IPS DF 19.7 (cell line): ENCODE data around the gene ACACB.

Experiments used
- DNase-seq: peaks from one replicate; pipeline ENCODE4 v3.0.0-alpha.2; 2013; ENCODE audit warnings: low read depth, low spot score

The ACACB gene

DNA sequence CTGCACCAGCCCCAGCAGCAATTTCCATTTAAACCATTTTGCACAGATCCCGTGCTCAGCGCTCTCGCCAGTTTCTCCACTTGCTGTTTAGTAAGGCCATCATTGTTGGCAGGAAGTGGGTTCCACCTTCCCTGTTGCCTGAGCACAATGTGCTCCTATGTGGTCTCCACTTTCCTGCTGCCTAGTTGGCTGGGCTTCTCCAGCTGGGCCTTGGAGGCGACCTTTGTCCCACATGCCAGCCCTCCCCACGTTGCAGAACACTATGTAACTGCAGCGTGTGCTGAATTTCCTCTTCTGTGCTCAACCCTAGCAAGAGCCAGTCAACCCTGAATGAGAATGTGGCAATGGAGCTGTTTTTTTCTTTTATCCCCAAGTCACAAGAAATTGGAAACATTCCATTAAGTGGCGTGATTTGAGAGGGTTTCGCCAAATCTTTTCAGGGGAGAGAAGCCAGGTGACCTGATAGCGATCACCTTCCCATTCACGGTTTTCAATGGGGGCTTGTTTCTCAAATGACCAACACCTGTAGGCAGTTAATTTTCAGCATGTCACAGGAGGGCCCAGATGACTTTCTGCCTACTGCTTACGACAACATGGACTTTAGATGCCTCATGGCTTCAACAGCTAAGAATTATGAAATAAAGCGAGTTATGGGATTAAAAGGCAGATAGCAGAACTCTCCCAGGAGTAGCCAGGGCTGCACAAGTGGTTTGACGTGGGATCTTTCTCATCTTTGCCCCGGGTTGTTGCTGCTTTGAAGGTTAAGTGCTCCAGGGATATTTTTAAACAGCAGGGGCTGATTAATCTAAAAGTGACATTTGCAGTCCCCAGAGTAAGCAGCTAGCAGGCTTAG, at the start of gene ACACB:
TSS of gene ACACB (plus strand) at position 830 of the 853 bp plus-strand sequence. CDS start 22,819 bp downstream, outside the sequence.
- DNase-seq: no peak

DNA sequence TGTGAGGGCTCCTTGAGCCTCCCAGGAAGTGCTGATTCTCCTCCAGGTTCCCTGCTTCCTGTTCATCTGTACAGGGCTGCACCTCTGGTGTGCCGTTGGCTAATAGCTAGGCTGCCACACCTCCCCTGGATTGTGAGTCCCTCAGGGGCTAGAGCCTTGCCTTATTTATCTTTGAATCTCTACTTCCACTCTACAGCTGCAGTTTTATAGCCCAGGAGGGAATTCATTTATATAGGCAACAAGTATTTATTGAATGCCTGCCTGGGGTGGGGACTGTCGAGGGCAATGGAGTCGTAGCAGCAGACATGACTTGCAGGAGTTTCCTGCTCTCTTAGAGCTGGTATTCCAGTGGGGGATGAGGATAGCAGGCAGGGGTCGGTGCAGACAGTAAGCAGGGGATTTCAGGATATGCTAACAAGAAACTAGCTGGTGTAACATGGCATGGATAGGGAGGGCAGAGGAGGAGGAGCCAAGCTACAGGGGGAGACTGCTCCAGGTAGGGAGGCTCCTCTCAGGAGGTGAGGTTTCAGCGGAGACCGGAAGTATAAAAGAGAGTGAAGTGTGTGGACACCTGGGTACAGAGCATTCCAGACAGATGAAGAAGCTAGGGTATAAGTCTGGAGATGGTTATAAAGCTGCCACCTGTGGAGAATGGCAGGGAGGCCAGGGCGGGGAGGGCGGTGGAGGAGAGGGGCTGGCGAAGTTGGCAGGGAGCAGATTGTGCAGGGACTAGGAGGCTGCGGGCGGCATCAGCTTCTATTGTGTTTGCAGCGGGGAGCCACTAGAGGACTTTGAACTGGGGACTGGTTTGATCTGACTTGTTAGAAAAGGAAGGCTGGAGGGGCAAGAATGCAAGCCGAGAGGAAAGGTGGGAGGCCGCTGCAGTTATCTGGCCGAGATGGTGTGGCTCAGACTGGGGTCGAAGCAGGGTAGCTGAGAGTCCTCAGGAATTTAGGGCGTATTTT, 46.8 kb upstream of the ACACB start:
- DNase-seq: peak; percentile 35

DNA sequence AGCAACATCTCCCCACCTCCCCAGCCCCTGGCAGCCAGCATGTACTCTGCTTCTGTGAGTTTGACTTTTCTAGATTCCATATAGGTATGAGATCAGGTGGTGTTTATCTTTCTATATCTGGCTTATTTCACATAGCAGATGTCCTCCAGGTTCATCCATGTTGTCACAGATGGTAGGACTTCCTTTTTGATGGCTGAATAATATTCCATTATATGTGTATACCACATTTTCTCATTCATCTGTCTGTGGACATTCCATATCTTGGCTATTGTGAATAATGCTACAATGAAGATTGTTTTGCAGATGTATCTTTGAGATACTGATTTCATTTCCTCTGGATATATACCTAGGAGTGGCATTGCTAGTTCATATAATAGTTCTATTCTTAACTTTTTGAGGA, 41.5 kb upstream of the ACACB start:
- DNase-seq: no peak

DNA sequence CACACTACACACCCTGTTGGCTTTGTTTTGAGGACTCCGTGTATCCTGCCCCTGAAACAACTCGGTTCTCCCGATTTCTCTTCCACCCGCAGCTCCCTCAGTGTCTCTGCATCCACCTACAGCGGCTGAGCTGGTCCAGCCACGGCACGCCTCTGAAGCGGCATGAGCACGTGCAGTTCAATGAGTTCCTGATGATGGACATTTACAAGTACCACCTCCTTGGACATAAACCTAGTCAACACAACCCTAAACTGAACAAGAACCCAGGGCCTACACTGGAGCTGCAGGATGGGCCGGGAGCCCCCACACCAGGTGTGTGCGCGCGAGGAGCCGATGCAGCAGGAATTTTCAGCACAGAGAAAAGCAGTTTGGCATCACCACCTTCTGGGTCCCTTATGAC, 33.6 kb upstream of the ACACB start:
- no peak for DNase-seq

DNA sequence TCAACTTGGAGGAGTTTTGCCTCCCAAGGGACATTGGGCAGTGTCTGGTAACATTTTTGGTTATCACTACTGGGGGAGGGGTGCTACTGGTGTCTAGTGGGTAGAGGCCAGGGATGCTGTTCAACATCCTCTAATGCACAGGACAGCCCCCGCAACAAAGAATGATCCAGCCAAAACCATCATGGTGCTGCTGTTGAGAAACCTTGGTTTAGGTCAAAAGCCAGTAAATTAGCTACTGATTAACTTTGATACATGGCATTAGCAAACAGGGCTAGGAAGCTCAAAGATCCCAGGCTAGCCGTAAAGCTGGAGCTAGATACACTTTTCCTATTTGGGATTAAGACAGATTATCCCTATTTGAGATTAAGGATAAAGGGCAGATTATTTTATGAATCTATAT, 32.0 kb upstream of the ACACB start:
- DNase-seq: no peak

DNA sequence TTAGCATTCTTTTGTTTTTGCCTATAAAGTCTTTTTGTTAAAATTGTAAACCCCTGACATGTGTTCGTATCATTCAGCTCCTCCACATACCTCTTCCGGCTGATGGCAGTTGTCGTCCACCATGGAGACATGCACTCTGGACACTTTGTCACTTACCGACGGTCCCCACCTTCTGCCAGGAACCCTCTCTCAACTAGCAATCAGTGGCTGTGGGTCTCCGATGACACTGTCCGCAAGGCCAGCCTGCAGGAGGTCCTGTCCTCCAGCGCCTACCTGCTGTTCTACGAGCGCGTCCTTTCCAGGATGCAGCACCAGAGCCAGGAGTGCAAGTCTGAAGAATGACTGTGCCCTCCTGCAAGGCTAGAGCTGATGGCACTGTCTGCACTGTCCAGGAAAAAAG, 30.8 kb upstream of the ACACB start:
- DNase-seq: no peak

DNA sequence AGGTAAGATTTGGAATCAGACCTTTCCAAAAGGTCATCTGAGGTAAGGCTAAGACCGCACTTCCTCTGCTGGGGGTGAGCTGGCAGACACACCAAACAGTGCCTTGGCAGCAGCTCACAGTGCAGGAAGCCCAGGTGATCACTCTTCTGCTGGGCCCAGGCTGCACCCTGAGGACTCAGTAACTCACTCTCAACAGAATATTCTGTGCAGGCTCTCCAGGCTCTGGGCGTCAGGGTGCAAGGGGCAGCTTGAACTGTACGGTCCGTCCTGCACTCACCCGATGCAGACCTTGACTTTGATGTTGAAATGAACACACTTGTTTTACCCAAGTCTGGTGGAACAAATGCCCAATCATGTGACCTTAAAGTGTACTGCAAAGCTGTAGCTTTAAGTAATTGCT, 29.1 kb upstream of the ACACB start:
- no peak for DNase-seq

DNA sequence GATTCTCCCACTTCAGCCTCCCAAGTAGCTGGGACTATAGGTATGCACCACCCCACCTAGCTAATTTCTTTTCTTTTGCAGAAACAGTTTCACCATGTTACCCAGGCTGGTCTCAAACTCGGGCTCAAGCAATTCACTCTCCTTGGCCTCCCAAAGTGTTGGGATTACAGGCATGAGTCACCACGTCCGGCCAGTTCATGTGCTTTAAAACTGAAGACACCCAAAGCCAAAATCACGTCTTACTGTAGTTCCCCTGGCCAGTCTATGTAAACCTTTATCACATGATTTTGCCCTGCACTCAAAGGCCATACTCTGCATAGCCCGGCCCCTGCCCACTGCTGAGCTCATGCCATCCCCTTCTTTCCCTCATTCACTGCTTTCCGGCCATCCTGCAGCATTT, 27.6 kb upstream of the ACACB start:
- DNase-seq: no peak

DNA sequence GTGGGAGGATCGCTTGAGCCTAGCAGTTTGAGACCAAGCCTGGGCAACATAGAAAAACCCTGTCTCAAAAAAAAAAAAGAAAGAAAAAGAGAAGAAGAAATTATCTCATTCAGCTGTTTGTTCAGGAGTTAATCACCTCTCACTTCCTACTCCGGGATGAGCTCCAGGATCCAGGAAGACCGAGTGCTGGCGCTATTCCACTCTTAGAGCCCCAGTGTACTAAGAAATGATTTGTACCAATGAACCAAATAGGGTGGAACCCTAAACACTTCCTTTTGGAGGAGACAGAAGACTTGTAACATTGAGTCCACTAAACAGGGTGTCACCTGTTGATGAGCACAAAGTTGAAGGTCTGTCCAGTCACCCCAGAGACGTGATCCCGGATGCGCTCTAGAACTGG, 26.7 kb upstream of the ACACB start:
- DNase-seq: no peak

DNA sequence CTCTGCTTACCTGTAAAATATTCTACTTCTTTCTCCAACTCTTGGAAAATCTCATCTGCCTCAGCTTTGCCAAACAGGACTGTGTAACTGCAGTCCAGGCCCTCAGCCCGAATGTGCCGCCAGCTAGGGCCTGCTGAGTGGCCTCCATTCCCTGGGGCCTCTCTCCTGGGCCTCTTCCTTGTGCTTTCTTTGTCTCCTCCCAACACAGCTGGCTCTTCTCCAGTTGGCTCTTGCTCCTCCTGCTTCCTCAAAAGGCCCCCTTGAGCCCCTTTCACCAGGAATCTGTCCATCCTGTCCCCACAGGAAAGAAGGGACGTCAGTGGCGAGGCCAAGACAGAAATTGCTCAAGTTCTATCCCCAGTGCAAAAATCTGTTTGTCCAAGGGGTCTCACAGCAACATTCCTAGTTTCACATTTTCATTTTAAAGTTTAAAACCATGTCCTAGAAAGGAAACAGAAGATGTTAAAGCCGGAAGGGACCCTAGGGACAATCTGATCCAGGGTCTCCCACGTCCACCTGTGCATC, 23.8 kb upstream of the ACACB start:
- no peak for DNase-seq

DNA sequence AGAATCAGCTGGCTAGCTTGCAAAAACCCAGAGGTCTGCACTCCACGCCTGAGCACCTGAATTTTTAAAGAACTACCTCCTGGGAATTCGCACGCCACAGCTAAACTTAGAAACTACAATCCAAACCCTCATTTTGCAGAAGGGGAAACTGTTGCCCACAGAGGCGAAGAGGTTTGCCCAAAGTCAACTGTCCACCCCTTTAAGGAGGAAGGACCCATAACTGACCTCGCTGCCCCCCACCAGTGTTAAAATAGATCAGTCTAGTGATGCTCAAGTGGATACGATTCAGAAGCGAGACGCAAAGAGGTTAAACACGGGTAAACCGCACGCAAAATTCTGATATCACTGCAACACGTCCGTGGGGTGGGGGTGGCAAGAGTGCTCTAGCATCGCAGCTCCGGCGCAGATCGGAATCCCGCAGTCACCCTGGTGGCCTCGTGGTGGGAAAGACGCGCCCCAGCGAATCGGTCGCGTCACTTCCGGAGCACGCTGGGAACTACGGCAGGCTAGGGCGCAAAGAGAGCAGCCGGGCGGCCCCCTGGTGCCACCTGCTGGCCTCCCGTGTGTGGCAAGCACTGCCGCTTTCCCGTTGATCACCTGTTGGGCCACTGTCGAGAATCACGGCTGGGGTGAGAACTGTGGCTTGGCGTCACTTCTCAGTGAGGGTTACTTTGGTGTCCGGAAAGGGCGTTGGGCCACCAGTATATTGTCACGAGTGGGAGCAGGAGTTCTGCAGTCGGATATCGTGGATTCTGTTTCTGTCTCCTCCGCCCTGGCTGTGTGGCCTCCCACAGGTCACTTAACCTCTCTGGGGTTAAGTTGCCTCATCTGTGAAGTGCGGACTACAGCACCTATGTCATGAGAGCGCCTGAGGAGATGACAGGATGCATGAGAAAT, 23.1 kb upstream of the ACACB start, which contains the start of gene ALKBH2:
TSS of gene ALKBH2 (minus strand) at position 451 of the 897 bp plus-strand sequence. CDS start 686 bp downstream, outside the sequence.
- no peak for DNase-seq

DNA sequence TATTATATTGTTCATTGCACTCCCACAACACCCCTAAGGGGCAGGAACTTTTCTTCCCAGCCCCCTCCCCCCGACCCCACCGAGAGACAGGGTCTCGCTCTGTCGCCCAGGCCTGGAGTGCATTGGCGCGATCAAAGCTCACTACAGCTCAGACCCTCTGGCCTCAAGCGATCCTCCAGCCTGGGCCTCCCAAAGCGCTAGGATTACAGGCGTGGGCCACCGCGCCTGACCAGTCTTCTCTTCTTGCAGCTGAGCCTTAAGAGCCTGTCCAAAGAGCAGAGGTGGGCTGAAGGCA, 19.3 kb upstream of the ACACB start:
- no peak for DNase-seq

DNA sequence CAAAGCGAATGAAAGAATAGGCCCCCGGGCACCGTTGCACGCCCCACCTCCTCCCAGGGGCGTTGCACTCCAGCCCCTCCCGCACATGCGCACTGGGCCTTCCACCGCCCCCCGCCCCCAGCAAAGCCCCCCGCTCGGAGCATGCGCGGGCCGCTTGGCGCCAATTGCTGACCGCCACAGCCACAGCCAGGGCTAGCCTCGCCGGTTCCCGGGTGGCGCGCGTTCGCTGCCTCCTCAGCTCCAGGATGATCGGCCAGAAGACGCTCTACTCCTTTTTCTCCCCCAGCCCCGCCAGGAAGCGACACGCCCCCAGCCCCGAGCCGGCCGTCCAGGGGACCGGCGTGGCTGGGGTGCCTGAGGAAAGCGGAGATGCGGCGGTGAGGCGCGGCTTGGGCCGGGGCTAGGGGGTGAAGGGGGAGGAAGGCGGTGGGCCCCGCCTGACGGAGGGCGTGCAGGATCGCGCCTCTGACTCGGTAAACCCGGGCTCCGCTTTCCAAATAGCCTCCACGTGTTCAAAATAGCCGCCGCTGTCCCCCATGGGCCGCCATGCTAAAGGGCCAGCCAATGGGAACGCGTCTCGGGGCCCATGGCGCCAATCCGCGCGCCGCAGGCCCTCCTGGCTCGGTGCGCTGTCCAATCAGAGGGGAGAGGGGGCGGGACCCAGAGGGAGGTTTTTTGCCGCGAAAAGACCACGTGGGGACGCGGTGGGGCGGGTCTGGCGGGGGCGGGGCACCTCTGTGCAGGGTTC, 18.8 kb upstream of the ACACB start, which contains the start of gene UNG:
TSS of gene UNG (plus strand) at position 163 of the 748 bp plus-strand sequence. CDS start at position 246, 83 bp downstream.
- DNase-seq: no peak

DNA sequence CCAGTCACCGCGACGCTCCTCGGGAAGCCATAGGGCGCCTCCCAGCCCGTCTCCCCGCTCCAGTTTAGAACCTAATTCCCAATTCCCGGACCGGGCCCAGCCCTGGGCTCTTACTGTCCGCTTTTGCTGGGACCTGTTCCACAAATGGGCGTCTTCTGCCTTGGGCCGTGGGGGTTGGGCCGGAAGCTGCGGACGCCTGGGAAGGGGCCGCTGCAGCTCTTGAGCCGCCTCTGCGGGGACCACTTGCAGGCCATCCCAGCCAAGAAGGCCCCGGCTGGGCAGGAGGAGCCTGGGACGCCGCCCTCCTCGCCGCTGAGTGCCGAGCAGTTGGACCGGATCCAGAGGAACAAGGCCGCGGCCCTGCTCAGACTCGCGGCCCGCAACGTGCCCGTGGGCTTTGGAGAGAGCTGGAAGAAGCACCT, 18.2 kb upstream of the ACACB start:
- no peak for DNase-seq

DNA sequence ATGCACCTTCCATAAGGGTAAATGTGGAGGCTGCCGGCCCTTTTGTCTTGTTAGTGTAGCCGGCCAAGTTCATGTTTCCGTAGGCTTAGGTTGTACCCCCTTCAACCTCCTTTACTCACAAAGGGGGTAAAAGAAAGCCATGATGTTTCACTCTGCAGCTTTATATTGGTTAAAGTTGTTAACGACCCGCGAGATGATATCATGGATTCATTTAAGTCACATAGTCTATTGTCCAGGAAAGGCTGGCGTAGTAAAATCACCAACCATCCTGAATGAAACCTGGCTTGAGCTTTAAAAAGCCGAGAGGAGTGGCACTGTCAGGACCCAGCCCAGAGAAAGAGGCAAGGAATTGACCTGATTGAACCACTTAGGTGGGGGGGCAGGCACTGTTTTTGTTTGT, 17.7 kb upstream of the ACACB start:
- DNase-seq: no peak

DNA sequence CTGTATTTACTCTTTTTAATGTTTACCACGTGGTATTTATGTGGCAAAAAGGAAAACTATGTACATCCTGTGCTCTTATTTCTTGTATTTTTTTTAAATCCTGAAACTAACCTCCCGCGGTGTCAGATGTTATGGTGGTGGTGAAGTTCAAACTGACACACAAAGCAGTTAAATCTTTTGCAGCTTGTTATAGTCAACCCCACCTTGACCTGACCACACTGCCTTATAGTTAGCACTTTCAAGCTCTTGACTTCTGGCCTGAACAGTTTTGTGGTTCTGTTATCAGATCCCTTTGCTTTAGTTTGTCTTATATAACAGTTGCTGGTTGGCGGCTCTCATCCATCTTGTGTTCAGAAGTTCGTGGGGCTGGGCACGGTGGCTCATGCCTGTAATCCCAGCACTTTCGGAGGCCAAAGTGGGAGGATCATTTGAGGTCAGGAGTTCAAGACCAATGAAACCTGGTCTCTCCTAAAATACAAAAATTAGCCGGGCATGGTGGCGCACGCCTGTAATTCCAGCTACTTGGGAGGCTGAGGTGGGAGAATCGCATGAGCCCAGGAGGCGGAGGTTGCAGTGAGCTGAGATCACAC, 16.9 kb upstream of the ACACB start:
- no peak for DNase-seq

DNA sequence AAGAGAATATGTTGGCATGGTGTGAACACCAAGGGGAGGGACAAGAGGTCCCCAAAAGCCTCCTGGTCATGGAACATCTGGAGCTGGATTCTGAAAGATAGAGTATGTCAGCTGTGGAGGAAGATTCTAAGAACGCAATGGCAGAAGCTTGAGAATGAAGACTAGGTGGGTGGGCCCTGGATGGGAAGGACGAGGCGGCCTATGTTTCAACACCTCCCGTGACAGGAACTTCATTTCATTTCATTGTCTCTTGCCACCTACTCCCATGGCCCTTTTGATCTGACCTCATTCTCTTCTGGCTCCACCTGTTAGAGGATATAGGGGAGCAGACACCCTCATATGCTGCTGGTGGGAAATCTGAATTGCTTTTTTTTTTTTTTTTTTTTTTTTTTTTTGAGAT, 15.6 kb upstream of the ACACB start:
- DNase-seq: no peak

DNA sequence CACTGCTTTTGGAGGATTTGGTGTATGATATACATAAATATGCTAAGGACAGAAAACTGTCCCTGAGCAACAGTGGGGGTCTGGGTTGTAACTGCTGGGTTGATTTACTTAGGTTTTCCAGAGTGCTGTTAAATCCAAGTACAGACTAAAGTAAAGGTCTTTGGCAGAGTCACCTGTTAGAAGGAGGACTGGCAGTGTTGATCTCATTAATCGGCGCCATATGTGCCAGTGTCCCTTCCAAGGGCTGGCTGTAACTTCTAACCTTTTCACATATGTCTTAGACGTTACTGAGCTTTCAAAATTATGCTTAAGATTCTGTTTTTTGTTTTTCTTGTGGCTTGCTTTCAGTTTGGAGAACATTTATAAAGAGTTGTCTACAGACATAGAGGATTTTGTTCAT, 13.9 kb upstream of the ACACB start:
- DNase-seq: no peak

DNA sequence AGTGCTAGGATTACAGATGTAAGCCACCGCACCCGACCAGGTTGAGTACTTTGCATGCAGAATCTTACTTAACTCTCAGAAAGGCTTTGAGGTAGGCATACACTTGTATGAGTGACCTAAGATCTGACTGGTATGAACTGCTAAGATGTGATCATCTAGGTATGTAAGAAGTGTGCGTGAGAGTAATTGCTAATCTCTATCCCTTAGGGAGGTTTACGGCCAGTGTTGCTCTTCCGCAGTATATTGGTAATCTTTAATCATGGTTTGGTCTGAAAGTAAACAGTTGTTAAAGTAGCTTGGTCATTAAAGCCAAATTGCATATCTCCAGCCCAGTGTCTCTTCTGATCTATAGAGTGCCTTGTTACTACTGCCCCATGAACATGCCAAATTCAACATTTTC, 11.2 kb upstream of the ACACB start:
- no peak for DNase-seq

DNA sequence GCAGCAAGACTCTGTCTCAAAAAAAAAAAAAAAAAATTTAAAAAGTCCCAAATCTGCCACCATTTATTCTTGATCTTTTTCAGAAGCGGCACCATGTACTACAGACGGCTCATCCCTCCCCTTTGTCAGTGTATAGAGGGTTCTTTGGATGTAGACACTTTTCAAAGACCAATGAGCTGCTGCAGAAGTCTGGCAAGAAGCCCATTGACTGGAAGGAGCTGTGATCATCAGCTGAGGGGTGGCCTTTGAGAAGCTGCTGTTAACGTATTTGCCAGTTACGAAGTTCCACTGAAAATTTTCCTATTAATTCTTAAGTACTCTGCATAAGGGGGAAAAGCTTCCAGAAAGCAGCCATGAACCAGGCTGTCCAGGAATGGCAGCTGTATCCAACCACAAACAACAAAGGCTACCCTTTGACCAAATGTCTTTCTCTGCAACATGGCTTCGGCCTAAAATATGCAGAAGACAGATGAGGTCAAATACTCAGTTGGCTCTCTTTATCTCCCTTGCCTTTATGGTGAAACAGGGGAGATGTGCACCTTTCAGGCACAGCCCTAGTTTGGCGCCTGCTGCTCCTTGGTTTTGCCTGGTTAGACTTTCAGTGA, 6.5 kb upstream of the ACACB start:
- no peak for DNase-seq
